Mammary epithelial cell (primary cell): ENCODE data around the gene PIGM.

Experiments
- EZH2 ChIP-seq: IDR thresholded peaks from 2 replicates; pipeline ENCODE4 v1.6.1; 2012; ENCODE audit warnings: low read length, inconsistent platforms, borderline replicate concordance
- TF ChIP-seq, protein P1 (sequence below), 2 donors: IDR thresholded peaks in 1 of 2; conservative IDR thresholded peaks in 1 of 2; 2 replicates each; pipeline ENCODE4 v1.5.1; 2011 to 2012; ENCODE audit warnings: inconsistent platforms in 2 of 2, low read length in 2 of 2, mild to moderate bottlenecking in 2 of 2, control low read depth in 1 of 2, low read depth in 1 of 2; ENCODE audit not compliant: insufficient read depth in 1 of 2; ENCODE audit errors: extremely low read depth in 1 of 2

- TF ChIP-seq, protein P1, sequence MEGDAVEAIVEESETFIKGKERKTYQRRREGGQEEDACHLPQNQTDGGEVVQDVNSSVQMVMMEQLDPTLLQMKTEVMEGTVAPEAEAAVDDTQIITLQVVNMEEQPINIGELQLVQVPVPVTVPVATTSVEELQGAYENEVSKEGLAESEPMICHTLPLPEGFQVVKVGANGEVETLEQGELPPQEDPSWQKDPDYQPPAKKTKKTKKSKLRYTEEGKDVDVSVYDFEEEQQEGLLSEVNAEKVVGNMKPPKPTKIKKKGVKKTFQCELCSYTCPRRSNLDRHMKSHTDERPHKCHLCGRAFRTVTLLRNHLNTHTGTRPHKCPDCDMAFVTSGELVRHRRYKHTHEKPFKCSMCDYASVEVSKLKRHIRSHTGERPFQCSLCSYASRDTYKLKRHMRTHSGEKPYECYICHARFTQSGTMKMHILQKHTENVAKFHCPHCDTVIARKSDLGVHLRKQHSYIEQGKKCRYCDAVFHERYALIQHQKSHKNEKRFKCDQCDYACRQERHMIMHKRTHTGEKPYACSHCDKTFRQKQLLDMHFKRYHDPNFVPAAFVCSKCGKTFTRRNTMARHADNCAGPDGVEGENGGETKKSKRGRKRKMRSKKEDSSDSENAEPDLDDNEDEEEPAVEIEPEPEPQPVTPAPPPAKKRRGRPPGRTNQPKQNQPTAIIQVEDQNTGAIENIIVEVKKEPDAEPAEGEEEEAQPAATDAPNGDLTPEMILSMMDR (conservative IDR thresholded peaks at IDR 0.05 in 1 of 2, IDR thresholded peaks at IDR 0.05 in 1 of 2; ENCODE audit: extremely low read depth in 1 of 2, insufficient read depth in 1 of 2, low read depth in 1 of 2, low read length in 2 of 2) = no peak
- TF ChIP-seq EZH2 = no peak
These were observed 45.7 kb upstream of the PIGM start for GRCh38 chr1:160077486-160077885.
